H1 (cell line): ENCODE results near the gene MSANTD2. TPM values are rescaled to one million over a fixed set of nuclear protein-coding genes. Genes with fewer than 3 reads are reported as not detected.

Experiments
- CHD7 ChIP-seq: fragments of 300-600 bp; sonication (generic); IDR thresholded peaks from 2 replicates; pipeline ENCODE4 v1.7.1; 2012; ENCODE audit warnings: low read length, moderate library complexity, mild to moderate bottlenecking, inconsistent platforms; ENCODE audit not compliant: insufficient replicate concordance
- polyA plus RNA-seq, 7 experiments: library from polyadenylated mRNA; depleted of rRNA in 3 of 7; stranded (reverse) in 5 of 7; unstranded in 2 of 7; fragments of >200 nt in 5 of 7; fragments of 200-250 nt in 2 of 7; gene quantifications; 1 replicate in 5 of 7; 2 replicates in 1 of 7; 4 replicates in 1 of 7; pipeline versions ENCODE4 v1.2.1 to v1.2.3, GENCODE V29; 2011 to 2013; ENCODE audit warnings: missing spikeins in 2 of 7, mixed read lengths in 2 of 7
- total RNA-seq: library from RNA; stranded (reverse); fragmentation: NEBNext Ultra II Directional; extraction: Animal tissue kit (Norgen Biotek cat#: 25700); gene quantifications from 2 replicates; pipeline ENCODE4 v1.2.1, GENCODE V29; 2021

Gene MSANTD2
- total and polyA plus RNA-seq, 2 of the 8 experiments (the other 6 are each of a cell fraction or from before 2014, with no cell fraction given) = 8.2 to 15.9 TPM

GRCh38 chr11:124722176-124722575 is 78.0 kb downstream of the MSANTD2 start (continued):
- TF ChIP-seq CHD7 = no peak
